ENCODE measurements around the gene TAC1.
"Not testable (repeated sequence)": the region's sequence is repeated elsewhere in the genome, so short reads cannot be mapped to it uniquely, and the experiment has no call there.

- TF ChIP-seq CTCF (conservative IDR thresholded peaks at IDR 0.05; ENCODE audit: low read depth, low read length); POLR2A (IDR thresholded peaks at IDR 0.05; ENCODE audit: low read depth, low read length); ELK1 (IDR thresholded peaks at IDR 0.05; ENCODE audit: borderline replicate concordance, low read depth, low read length); MXI1 (IDR thresholded peaks at IDR 0.05; ENCODE audit: borderline replicate concordance, low read depth, low read length); RAD21 (IDR thresholded peaks at IDR 0.05; ENCODE audit: low read length); SMC3 (IDR thresholded peaks at IDR 0.05; ENCODE audit: low read depth, low read length); NFE2L2 (IDR thresholded peaks at IDR 0.05; ENCODE audit: low read depth, low read length): not testable (repeated sequence)
These were observed 54.5 kb downstream of the TAC1 start for GRCh38 chr7:97786398-97786797.
